DMS114 treated with DMSO at 0.1 percent for 48 hours (cell line): Measurements from ENCODE around the gene MAPK11.

Experiments used
- DNase-seq: peaks from one replicate; lab custom pipeline; 2025; ENCODE audit not compliant: unreplicated experiment; lab: John Stamatoyannopoulos, UW

The MAPK11 gene

DNA sequence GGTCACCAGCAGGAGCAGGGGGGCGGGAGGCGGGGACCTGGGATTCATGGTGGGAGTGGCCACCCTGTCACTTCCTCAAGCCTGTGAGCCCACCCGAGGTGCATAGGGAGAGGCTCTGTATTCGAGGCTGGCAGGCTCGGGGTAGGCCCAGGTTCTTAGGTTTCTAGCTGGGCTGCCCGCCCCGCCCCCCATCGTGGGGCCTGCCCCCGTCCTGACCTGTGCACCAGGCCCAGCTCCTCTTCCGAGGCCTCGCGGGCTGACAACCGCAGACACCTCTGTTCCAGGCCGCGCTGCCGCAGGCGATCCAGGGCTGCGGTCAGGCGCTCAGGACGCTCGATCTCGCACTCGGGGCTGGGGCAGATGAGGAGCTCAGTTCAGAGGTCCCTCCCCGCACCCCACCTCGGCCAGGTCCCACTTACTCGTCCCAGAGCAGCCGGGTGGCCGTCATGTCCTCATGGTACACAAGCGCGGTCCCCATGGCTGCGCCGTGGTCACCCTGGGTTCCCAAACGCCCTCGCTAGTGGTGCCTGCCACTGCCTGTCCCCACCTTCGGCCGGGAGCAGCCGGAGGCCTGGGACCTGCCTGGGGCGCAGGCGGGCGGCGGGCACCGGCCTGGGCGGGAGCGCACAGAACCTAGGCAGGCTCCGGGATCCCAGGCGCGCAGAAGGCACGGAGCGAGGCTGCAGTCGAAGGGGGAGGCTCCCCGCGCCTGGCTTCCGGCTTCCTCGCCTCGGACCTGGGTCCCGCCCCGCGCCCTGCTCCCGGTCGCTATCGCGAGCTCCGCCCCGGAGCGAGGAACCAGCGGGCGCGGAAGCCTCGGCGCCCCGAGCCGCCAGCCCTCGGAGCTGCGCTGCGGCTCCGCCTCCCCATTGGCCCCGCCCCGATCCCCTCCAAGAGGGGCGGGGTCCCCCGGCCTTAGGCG, 19.4 kb downstream of the MAPK11 start, which contains the start of gene HDAC10:
TSS of gene HDAC10 (minus strand) at position 711 of the 922 bp plus-strand sequence. CDS start at position 478, 233 bp downstream.
- peak; percentile 34 for DNase-seq

DNA sequence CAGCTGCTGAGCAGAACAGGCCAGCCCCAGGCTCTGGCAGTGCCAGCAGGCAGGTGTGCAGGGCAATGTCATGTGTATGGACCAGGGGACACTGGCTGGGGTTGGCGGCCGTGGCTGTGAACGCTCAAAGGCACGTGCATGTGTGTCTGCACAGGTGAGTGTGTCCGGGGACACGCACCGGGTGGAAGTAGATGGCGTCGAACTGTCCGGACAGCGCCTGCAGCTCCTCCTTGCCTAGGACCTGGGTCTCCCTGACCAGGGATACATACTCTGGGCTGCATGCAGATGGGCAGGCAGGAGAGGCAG, 20.0 kb downstream of the MAPK11 start:
- DNase-seq, result no peak

DNA sequence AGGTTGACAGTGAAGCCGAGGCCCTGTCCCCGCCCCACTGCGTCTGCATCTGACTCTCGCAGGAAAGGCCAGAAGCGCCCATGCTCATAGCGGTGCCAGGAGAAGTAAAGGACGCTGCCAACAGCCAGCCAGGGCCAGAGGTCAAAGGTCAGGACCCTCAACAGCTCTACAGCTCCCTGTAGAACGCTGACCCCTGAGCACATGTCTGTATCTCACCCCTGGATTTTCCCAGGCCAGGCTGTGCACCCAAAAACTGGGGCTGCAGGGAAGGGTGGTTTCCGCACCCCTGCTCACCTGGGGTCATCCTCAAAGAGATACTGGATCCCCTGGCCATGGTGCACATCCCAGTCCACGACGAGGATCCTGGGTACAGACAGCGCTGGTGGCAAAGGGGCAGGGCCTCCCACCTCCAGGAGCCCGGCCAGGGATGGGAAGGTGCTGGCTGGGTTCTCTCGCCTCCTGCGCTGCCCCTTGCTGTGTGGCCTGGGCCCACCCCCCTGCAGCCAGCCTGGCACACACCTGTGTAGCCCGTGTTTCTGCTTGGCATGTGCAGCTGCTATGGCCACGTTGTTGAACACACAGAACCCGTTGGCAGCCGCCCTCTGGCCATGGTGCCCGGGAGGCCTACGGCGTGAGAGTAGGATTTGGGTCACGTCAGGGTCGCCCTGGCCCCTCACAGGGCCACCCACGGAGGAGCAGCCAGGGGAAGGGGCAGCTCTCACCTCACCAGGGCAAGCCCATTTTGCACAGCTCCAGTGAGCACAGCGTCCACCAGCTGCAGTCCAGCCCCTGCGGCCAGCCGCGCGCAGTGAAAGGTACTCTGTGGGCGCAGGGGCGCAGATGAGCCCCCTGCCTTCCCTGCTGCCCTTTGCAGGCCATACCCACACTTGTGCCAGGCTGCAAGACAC, 20.6 kb downstream of the MAPK11 start:
- DNase-seq, result no peak

DNA sequence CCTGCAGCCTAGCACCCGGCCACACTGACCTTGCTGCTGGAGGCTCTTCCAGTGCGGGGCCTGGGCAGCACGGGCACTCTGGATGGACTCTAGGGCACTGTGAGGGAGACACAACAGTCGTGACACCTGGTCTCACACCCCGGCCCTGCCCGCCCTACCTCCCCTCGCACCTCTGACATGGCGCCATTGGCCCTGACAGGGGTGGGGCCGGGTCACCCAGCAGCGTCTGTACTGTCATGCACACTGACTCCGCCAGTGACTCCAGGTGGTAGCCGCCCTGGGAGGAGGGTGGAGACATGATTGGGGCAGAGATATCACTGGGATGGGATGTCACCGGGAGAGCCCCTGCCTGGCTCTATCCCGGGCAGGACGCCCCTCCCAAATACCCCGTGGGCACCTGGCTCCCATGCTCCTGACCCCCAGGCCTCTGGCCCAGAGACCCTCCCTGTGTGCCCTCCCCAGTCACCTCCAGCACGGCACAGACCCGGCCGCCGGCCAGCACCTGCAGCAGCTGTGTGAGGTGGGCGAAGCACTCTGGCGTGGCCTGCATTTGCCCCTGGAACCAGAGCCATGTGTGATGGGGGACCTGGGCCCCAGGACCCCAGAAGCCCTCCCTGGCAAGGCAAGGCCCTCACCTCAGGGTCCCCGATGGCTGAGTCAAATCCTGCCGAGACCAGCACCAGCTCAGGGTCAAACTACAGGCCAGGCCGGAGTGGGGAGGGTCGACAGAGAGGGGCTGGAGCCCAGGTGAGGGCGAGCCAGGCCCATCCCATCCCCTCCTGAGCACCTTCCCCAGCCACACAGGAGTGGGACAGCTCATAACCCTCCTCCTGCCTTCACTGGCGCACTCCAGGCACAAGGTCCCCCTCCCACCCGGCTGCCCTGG, 21.7 kb downstream of the MAPK11 start:
- no peak for DNase-seq

DNA sequence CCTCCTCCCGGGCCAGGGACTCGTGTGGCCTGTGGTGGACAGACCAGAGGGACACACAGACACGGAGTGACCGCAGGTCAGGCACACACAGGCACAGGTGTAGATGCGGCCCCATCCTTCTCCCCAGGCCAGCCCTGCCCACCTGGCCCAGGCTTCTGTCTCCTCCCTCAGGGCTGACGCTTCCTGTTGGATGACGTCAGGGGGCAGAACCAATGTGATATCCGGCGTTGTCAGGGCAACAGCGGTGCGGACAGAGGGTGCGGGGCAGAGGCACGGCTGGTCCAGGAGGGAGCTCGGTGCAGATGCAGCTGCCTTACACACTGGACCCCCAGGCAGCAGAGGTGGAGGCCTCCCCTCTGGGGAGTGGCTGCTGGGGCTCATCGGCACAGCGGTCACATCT, 22.4 kb downstream of the MAPK11 start:
- no peak for DNase-seq

DNA sequence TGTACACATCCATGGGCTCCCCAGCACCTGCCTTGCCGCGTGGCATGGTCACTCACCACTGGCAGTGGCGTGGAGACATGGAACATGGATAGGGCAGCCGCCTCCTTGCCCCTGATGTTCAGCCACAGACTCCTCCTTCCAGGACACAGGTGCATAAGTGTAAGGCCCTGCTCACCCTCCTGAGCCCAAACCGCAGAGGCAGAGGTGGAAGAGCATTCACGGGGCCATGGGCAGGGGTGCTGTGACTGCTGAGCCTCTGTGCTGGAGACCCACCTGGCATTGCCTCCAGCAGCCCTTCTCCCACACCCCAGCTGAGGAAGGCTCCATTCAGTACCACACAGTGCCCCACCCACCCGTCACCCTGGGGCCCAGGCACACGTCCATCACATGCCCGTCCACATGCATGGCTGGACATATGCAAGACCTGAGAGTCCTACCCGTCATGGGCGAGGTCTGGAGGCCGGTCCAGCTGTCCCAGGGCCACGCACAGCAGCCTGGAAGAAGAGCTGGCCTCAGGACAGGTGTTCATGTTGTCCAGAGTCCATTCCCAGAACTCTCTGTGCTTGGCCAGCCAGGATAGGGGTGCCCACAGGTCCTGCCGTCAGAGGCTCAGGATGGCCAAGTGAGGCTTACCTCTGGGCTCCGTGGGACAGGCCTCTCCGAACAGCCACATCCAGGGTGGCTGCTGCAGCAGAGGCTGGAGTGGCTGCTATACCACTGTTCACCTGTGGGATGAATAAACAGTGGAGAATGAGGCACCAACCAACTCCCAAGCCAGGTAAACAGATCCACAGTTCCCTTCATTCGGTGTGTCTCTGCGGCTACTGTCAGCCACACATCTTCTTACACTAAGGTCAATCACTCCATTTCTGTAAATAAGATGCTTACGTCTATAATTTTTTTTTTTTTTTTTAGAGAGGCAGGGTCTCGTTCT, 23.7 kb downstream of the MAPK11 start:
- DNase-seq, result no peak

DNA sequence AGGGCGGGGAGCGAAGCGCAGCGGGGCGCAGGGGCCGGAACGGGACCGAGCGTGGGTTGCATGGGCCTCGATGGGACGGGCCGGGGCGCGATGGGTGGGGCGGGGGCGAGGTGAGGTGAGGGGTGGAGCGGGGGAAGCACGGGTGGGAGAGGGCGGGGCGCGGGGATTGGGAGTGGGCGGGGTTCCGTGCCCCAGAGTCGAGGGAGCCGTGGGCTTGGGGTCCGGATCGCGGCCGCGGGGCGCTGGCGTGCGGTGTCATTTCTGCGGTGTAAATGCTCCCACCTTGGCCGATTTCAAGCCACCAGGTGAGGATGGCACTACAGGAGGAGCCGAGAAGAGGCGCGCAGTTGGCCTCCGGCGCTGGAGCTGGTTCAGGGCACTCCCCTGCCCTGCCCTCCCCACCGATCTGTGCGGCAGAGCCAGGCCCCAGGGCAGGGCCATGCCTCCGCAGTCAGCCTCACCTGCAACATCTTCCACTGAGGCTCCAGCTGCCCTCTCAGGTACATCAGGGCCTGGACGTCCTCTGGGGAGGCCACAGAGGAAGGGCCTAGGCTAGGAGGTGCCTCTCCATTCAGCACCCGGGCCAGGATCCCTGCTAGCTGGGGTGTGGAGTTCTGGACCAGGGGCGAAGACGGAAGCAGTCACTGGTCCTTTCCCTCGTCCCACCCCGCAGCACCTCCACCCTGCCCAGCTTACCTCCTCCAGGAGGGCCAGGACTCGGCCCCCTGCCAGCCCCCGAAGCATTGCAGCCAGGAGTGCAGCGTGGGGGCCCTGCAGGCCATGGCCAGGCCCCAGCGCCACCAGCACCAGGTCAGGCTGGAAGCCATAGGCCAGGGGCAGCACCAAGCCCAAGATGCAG, 24.7 kb downstream of the MAPK11 start:
- no peak for DNase-seq

DNA sequence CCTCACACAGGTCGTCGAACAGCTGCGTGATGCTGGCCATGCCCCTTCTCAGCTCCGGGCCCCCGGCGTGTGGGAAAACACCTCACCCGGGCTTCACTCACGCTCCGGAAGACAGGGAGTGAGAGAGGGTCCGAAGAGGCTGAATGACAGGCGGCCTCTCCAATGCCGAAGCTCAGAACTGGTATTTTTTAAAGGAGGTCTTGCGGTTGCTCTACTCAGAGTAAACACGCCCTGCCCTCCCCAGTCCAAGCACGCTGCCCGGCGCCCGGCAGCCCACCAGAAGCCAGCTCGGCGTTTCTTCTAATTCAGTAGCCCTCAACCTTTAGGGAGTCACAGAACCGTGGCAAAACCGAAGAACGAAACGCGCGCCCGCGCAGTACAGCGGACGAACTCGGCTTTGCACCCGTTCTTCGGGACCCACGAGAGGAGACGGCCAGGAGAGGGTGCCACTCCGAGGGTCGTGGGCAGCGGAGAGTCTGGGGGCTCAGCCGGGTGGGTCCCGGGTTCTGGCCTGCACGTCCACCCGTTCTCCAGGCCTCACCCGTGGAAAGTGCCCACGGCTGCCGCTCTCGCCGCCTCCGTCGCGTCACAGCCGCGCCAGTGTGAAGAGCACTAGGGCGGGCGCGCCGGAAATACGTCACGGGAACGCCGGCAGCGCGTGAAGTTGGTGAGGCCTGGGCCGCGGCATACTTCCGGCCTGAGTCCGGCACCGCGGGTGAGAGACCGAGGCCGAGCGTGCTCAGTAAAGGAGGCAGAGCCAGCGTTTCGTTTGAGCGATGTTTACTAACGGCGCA, 25.6 kb downstream of the MAPK11 start, which contains the start of gene TUBGCP6:
TSS of gene TUBGCP6 (minus strand) at position 604 of the 794 bp plus-strand sequence. CDS start at position 40, 564 bp downstream.
- peak; percentile 87 for DNase-seq

DNA sequence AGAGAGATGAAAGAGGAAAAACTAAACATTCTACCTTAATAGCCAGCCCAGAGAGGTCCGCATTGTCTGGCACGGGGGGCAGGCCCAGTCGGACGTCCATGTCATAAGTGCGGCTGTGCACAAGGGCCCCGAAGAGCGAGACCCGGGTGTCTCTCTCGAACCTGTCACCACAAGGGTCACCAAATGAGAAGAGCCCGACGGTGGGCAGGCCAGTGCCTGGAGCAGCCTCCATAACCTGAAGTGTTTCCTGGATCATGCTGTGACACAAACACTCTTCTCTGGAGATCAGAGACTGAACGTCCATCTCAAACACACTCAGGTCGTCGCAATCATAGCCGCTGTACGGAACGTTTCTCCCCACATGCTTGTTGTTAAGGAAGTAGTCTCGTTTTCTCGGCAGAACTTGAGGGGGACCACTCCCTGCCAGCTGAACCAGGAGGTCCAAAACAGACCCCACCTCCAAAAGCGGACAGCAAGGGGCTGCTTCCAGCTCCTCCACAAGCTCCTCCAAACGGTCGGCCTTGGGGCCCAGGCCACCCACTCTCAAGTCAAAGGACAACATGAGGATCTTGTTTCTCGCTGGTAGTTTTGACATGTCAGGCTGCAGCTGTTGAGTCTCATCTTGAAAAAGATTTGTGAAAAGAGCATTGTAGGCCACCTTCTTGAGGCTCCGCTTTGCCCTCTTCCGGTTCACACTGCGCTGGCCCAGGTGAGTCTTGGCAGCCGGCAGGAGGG, 26.3 kb downstream of the MAPK11 start:
- DNase-seq, result no peak

DNA sequence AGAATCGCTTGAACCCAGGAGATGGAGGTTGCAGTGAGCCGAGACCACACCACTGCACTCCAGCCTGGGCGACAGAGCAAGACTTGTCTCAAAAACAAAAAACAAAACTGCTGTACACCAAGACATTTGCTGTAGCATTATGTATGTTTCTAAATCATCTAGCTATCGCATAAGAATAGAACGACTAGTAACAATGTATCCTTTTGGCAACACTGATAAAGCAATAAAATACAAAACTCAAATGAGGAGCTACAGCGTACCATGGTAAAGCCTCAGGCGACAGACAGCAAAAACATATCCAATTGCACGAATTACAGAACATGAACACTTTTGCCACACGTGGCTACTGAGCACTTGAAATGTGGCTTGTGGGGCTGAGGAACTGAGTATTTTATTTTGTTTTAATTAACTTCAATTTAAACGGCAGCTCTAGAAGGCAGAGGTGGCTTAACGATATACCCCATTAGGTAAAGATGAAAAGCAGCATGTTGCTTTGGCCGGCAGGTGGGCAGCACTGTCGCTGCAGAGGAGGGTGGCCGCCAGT, 27.7 kb downstream of the MAPK11 start:
- no peak for DNase-seq

DNA sequence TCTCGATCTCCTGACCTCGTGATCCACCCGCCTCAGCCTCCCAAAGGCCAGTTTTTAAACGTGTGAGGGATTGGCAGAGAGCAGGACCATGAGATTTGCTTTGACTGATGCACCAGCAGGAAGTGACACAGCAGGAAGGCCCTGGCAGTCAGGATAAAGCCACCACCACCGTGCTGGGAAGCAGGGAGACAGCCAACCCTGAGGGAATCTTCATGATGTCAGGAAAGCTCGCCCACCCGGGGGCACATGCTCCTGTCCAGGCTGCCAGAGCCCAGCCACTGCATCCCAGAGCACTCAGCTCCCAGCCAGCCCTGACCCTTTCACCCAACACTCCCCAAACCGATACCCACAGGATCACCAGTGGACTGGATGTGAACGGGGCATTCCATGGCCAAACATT, 31.4 kb downstream of the MAPK11 start:
- no peak for DNase-seq

DNA sequence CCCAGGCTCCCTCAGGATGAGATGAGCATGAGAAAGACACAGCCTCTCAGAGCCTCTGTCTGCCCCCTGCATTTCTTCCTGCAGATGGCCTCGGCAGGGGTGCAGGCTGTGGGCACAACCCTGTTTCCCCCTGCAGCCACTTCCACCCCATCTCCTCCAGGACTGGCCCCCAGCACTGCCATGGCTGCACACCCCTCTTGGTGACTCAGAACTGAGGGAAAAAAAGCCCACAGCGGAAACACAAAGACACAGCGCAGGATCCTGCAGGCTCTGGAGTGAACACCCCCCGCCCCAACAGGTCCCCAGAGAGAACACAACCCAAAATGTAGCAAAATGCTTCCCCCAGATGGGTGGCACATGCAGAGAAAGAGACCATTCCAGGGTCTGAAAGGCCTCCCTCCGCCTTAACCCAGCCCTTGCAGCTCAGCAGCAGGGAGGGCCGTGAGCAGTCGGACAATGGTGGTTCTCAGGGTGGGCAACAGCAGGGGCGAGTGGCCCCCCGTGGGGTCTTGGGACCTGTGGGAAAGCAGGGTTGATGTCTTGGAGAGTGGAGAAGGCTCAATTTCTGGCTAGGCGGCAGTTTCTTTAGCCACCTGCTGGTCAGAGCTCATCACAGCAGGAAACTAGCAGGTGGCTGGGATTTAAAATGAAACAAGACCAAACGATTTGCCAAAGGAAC, 33.3 kb downstream of the MAPK11 start:
- DNase-seq, result no peak

DNA sequence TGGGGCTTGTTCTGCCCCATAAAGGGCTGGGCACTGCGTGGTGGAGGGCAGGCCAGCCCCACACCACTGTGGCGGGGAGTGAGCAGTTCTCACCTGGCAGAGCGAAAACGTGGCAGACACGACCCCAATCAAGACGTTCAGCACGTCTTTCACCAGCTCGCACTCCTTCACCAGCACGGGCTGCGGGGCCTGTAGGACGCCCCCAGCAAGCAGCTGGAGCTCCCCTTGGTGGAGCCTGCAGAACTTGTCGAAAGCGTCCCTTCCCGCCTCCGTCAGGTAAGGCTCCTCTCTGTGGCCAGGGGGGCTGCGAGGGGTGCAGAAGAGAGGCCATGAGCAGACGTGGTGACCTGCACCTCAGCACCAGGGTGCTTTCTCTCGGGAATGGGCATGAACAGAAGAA, 37.0 kb downstream of the MAPK11 start:
- no peak for DNase-seq

DNA sequence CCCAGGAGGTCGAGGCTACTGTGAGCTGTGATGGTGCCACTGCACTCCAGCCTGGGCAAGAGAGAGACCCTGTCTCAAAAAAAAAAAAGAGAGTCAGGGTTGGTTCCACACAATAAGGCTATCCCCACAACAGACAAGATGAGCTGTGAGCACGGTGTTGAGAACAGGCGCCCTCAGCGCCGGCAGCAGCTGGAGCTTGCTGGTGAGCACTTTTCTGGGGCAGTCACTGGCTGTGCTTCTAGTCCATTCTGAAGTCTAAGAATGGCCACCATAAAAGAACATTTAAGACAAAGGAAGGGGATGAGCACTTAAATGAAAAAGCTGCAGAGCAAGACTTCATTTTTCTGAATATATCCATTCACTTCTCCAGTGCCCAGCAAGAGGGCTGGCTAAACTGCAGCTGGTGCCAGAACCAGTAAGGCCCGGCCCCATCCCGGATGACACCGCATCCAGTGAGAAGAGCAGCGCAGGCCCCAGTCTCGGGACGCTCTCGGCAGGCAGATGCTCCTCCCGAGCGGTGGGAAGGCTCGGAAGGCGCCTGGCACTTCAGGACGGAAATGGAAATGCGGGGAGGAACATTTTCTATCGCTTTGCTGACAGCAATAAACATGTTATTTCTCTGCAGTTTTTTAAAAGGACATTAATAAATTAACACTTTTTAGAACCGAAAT, 37.6 kb downstream of the MAPK11 start:
- no peak for DNase-seq

DNA sequence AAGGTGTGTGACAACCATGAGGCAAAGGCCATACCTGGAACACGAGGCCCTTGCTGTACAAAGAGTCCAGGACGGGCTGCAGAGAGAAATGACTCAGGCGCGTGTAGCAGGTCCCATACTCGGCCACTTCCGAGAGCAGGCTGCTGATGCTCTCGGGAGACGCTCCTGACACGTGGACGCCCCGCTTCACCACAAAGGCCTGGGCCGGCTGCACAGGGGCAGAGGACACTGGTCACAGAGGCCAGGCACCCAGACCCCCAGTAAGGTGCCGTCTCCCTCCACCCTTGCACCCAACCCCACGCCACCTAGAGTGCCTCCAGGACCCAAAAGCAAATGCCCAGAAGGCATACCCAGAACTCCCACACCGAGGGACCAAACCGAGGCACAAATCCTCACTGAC, 40.8 kb downstream of the MAPK11 start:
- DNase-seq, result no peak

DNA sequence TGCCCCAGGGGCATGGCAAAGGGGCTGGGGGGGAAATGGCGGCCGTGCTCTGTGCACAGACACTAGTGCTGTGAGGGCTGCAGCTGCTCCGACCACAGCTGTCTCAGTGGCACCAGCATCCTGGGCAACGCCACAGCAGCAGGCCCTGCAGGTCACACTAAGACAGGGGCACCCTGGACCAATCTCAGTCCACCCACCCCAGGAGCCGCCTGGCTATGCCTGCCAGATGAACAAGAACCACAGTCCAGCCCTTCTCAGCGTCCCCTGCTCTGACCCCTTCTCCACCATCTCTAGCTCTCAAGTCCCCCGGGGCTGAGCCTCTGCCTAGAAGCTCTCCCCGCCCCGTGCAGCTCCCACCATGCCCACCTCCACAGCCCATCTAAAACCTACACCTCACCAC, 41.8 kb downstream of the MAPK11 start:
- no peak for DNase-seq
